NCI-H748 treated with DMSO at 0.1 percent for 48 hours (cell line): ENCODE data around the gene FST.

Experiments
- DNase-seq: peaks from one replicate; lab custom pipeline; 2025; lab: John Stamatoyannopoulos, UW

Gene FST

GRCh38 chr5:53480416-53481158 lies at the start of gene FST:
Gene FST, plus strand, starts transcription at chr5:53480629. Its CDS starts 163 bp downstream, at chr5:53480792.
- DNase-seq: no peak

GRCh38 chr5:53431665-53432064 lies 48.8 kb upstream of the FST start:
- DNase-seq: no peak

GRCh38 chr5:53433026-53433425 lies 47.4 kb upstream of the FST start:
- DNase-seq: no peak

GRCh38 chr5:53434541-53434940 lies 45.9 kb upstream of the FST start:
- no peak for DNase-seq

- DNase-seq: no peak
These were observed 43.8 kb upstream of the FST start for GRCh38 chr5:53436480-53437191.

- DNase-seq: no peak
These were observed 42.4 kb upstream of the FST start for GRCh38 chr5:53438079-53438478.

- no peak for DNase-seq
These were observed 41.6 kb upstream of the FST start for GRCh38 chr5:53438486-53439472.

GRCh38 chr5:53442961-53443360 lies 37.5 kb upstream of the FST start:
- no peak for DNase-seq

- no peak for DNase-seq
These were observed 34.9 kb upstream of the FST start for GRCh38 chr5:53445569-53445968.

- no peak for DNase-seq
These were observed 33.5 kb upstream of the FST start for GRCh38 chr5:53446908-53447307.

- DNase-seq: no peak
These were observed 31.6 kb upstream of the FST start for GRCh38 chr5:53448851-53449250.

- no peak for DNase-seq
These were observed 26.3 kb upstream of the FST start for GRCh38 chr5:53453898-53454718.

- no peak for DNase-seq
These were observed 25.8 kb upstream of the FST start for GRCh38 chr5:53454719-53455000.

- DNase-seq: no peak
These were observed 24.1 kb upstream of the FST start for GRCh38 chr5:53456366-53456765.

- DNase-seq: no peak
These were observed 16.4 kb upstream of the FST start for GRCh38 chr5:53463909-53464621.

GRCh38 chr5:53464722-53465121 lies 15.7 kb upstream of the FST start:
- DNase-seq: no peak

GRCh38 chr5:53469946-53470687 lies 10.3 kb upstream of the FST start:
- no peak for DNase-seq

GRCh38 chr5:53472279-53472678 lies 8.2 kb upstream of the FST start:
- no peak for DNase-seq

- DNase-seq: no peak
These were observed 7.5 kb upstream of the FST start for GRCh38 chr5:53472720-53473510.

- DNase-seq: no peak
These were observed 6.8 kb upstream of the FST start for GRCh38 chr5:53473633-53474032.
